Stimulated activated CD8-positive, alpha-beta memory T cell treated with anti-CD3 and anti-CD28 coated beads, Interleukin-15, amount 100 ng/mL, for 4 hours (primary cell): ENCODE results near the gene EFS.

ENCODE experiments used
- DNase-seq, 2 donors: peaks; one replicate each; pipeline ENCODE4 v3.0.0-alpha.2; 2020; ENCODE audit warnings: low read depth in 2 of 2

Gene EFS

GRCh38 chr14:23358042-23358441 is 6.9 kb downstream of the EFS start:
- DNase-seq: no peak

DNA sequence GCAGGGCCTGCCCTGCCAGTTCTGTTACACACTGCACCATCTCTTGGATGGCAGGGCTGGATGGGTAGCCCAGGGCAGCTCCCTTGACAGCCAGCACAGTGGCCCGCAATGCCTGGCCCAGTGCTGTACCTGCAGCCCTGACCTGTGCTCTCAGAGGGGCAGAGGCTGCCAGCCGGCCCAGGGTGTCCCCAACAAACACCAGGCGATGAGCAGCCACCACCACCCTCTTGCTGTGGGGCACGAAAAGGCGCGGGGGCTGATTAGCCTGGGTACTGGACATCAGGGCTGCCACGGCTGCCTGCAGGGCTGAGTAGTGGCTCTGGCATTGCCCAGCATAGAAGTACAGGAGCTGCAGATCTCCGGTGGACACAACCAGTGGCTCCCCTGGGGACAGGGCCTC is 7.7 kb downstream of the EFS start:
- no peak for DNase-seq

DNA sequence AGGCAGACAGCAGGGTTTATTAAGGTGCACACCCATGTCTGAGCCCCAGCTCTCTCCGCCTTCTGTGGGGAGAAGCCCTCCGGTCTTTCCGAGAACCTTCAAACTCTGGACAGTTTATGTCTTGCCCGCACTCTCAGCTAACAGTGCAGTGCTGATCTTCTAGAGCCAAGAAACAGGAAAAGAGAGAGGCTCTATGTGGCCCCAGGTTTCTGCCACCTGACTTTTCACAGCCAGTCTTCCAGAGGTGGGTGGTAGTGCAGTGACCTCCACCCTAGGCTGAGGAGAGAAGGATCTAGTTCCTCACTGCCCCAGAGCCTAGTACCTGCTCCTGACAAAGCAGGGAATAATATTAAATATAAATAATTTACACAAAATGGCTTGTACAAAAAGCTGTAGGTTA is 8.3 kb downstream of the EFS start:
- DNase-seq: no peak

- DNase-seq: no peak
Measured at GRCh38 chr14:23355871-23356435, 9.0 kb downstream of the EFS start.

- no peak for DNase-seq
Measured at GRCh38 chr14:23354990-23355389, 10.0 kb downstream of the EFS start.

- DNase-seq: no peak
Measured at GRCh38 chr14:23353433-23353780, 11.6 kb downstream of the EFS start.

- DNase-seq: peak in 1 of 2 donors; percentile 5
Measured at GRCh38 chr14:23352506-23353432, 12.2 kb downstream of the EFS start, which contains the start of gene SLC22A17. Gene SLC22A17, minus strand, starts transcription at chr14:23352887.

- no peak for DNase-seq
Measured at GRCh38 chr14:23351681-23352505, 13.1 kb downstream of the EFS start.

- no peak for DNase-seq
Measured at GRCh38 chr14:23349156-23349845, 15.7 kb downstream of the EFS start.

- no peak for DNase-seq
Measured at GRCh38 chr14:23348297-23348655, 16.7 kb downstream of the EFS start.

DNA sequence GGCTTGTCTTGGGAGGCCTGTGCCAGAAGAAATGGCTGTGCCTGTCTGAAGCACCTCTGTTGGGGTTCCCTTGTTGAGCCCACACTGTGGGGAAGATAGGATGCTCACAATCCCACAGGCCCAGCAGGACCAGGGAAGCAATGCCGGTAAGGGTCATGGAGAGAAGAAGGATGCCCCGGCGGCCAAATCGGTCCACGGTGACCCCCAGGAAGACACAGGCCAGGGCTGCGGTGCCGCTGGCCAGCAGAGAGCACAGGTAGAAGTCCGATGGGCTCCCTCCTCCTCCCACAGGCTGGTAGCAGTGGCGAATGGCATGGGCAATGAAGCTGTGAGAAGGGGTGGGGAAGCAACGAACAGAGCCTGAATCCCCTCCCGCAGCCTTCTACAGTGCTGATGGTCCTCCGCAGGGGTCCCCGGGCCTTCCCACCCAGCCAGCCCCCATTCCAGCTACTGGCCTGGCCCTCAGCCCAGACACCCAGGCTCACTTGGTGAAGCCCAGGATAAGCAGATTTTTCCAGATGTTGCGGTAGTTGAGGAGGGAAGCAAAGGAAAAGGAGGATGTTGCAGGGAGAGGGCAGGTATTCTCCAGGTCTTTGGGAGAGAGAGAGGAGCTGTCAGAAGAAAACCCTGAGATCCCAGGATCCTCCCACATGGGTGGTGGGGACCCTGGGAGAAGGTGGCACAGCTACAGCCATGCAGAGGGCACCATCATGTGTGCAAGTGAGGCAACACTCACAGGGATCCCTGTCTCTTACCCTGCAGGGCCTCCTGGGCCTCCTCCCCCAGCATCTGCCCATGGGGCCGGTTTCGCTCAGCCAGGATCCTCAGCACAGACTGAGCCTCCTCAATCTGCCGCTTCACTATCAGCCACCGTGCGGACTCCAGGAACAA is 17.3 kb downstream of the EFS start:
- DNase-seq: no peak

- no peak for DNase-seq
Measured at GRCh38 chr14:23346693-23347405, 18.1 kb downstream of the EFS start.

- no peak for DNase-seq
Measured at GRCh38 chr14:23345987-23346692, 18.8 kb downstream of the EFS start.

DNA sequence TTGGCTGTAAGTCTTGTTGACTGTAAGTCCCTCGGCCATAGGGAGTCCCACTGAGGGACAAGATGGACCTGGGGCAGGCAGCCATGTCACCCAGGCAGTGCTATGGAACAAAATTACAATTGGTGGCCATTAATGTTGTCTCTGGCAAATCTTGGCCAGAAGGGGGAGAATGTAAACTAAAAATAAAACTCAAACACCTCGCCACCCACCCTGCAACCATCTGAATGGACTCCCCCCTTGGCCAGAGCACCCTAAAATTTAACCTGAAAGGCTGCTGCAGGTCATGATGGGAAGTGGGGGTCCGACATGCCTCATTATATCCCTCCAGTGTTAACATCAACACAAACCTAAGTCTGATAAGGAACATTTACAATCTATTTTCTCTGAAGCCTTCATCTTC is 20.5 kb downstream of the EFS start:
- no peak for DNase-seq

DNA sequence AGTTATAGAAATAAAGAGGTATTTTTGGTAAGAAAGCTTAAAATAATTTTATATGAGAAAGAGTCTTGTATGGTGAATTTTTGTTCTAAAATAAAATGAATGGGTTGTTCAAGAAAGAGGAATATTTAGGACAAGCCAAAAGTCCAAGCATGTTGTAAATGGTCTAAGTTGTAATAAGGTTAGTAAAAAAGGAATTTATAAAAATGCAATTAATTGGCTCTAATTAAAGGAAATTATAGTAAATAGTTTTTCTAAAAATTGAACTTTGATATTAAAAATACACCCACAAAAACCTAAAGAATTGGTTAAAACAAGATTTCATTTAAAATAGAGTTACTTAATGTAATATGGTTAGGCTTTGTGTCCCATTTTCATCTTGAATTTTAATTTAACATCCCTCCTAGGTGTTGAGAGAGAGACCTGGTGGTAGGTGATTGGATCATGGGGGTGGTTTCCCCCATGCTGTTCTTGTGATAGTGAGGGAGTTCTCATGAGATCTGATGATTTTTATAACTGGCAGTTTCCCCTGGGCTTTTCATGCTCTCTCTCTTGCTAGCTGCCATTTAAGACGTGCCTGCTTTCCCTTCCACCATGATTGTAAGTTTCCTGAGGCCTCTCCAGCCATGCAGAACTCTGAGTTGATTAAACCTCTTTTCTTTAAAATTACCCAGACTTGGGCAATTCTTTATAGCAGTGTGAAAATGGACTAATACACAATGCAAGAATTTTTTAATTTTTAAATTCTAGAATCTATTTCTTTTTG is 25.3 kb downstream of the EFS start:
- no peak for DNase-seq

- no peak for DNase-seq
Measured at GRCh38 chr14:23335623-23336022, 29.3 kb downstream of the EFS start.

- DNase-seq: peak; percentile 22 to 55
Measured at GRCh38 chr14:23327947-23328744, 36.8 kb downstream of the EFS start.
